DMS 273 (cell line): Measurements from ENCODE around the gene TXLNA.
"Not testable (repeated sequence)": the region's sequence is repeated elsewhere in the genome, so short reads cannot be mapped to it uniquely, and the experiment has no call there.

Source experiments
- DNase-seq: peaks from one replicate; lab custom pipeline; 2025; ENCODE audit not compliant: unreplicated experiment; lab: John Stamatoyannopoulos, UW

The TXLNA gene

GRCh38 chr1:32179443-32180185 lies at the start of gene TXLNA:
TXLNA (plus strand) TSS chr1:32179675; CDS start chr1:32180346, 671 bp downstream.
- peak; percentile 94 for DNase-seq

GRCh38 chr1:32133950-32134280 lies 45.6 kb upstream of the TXLNA start:
- not testable (repeated sequence) for DNase-seq

- no peak for DNase-seq
Measured at GRCh38 chr1:32137111-32137510, 42.4 kb upstream of the TXLNA start.

GRCh38 chr1:32138965-32139364 lies 40.5 kb upstream of the TXLNA start:
- DNase-seq: no peak

GRCh38 chr1:32142446-32143301 lies 36.8 kb upstream of the TXLNA start:
- DNase-seq: peak; percentile 56

- DNase-seq: not testable (repeated sequence)
Measured at GRCh38 chr1:32143302-32143695, 36.2 kb upstream of the TXLNA start.

GRCh38 chr1:32144033-32144432 lies 35.4 kb upstream of the TXLNA start:
- DNase-seq: no peak

- DNase-seq: not testable (repeated sequence)
Measured at GRCh38 chr1:32147799-32148198, 31.7 kb upstream of the TXLNA start.

GRCh38 chr1:32150847-32151246 lies 28.6 kb upstream of the TXLNA start:
- no peak for DNase-seq

GRCh38 chr1:32151319-32151787 lies 28.1 kb upstream of the TXLNA start:
- peak; percentile 66 for DNase-seq

GRCh38 chr1:32159189-32159588 lies 20.3 kb upstream of the TXLNA start:
- no peak for DNase-seq

- no peak for DNase-seq
Measured at GRCh38 chr1:32163405-32163804, 16.1 kb upstream of the TXLNA start.

GRCh38 chr1:32165633-32166032 lies 13.8 kb upstream of the TXLNA start:
- DNase-seq: not testable (repeated sequence)

GRCh38 chr1:32170991-32171390 lies 8.5 kb upstream of the TXLNA start:
- DNase-seq: no peak

GRCh38 chr1:32172621-32173245 lies 6.7 kb upstream of the TXLNA start:
- DNase-seq: no peak

- DNase-seq: no peak
Measured at GRCh38 chr1:32178380-32179192, 889 bp upstream of the TXLNA start.

- no peak for DNase-seq
Measured at GRCh38 chr1:32179193-32179442, 357 bp upstream of the TXLNA start.

- DNase-seq: peak; percentile 83
Measured at GRCh38 chr1:32180186-32181060, 948 bp downstream of the TXLNA start.

- no peak for DNase-seq
Measured at GRCh38 chr1:32181065-32181464, 1.6 kb downstream of the TXLNA start.

GRCh38 chr1:32181563-32181962 lies 2.1 kb downstream of the TXLNA start:
- DNase-seq: no peak
